GM21515 (cell line): ENCODE measurements around the gene SP3.

ENCODE experiments used
- ATAC-seq: cut with Tn5 transposase; IDR thresholded peaks from one replicate; pipeline ENCODE4 v1.9.1; 2021; ENCODE audit not compliant: unreplicated experiment

The SP3 gene

GRCh38 chr2:173947131-173947530 is 18.0 kb downstream of the SP3 start:
- ATAC-seq = no peak

- no peak for ATAC-seq
Observed at GRCh38 chr2:173943738-173944137, 21.4 kb downstream of the SP3 start.

GRCh38 chr2:173942861-173943523 is 22.2 kb downstream of the SP3 start:
- ATAC-seq = no peak

GRCh38 chr2:173941567-173941966 is 23.6 kb downstream of the SP3 start:
- no peak for ATAC-seq

GRCh38 chr2:173940208-173941020 is 24.8 kb downstream of the SP3 start:
- no peak for ATAC-seq

- ATAC-seq = no peak
Observed at GRCh38 chr2:173938700-173939384, 26.3 kb downstream of the SP3 start.

- no peak for ATAC-seq
Observed at GRCh38 chr2:173935305-173935704, 29.9 kb downstream of the SP3 start.

- no peak for ATAC-seq
Observed at GRCh38 chr2:173934895-173935294, 30.3 kb downstream of the SP3 start.

- ATAC-seq = no peak
Observed at GRCh38 chr2:173931751-173932150, 33.4 kb downstream of the SP3 start.

- no peak for ATAC-seq
Observed at GRCh38 chr2:173929441-173929840, 35.7 kb downstream of the SP3 start.

GRCh38 chr2:173926875-173927274 is 38.3 kb downstream of the SP3 start:
- no peak for ATAC-seq

GRCh38 chr2:173924285-173924684 is 40.9 kb downstream of the SP3 start:
- no peak for ATAC-seq

GRCh38 chr2:173922760-173923159 is 42.4 kb downstream of the SP3 start:
- ATAC-seq = no peak

- ATAC-seq = no peak
Observed at GRCh38 chr2:173922068-173922467, 43.1 kb downstream of the SP3 start.

GRCh38 chr2:173914055-173914927 is 50.9 kb downstream of the SP3 start:
- ATAC-seq = no peak

GRCh38 chr2:173909846-173910245 is 55.3 kb downstream of the SP3 start:
- ATAC-seq = no peak

GRCh38 chr2:173906626-173907025 is 58.5 kb downstream of the SP3 start:
- ATAC-seq = no peak

GRCh38 chr2:173903601-173904394 is 61.4 kb downstream of the SP3 start:
- ATAC-seq = no peak

GRCh38 chr2:173898996-173899395 is 66.2 kb downstream of the SP3 start:
- ATAC-seq = no peak

- peak; percentile 92 for ATAC-seq
Observed at GRCh38 chr2:173898178-173898668, 67.0 kb downstream of the SP3 start.
